Peyer's patch (tissue), 4 donors: ENCODE measurements around the gene ZNF330.

Experiments used
- POLR2A ChIP-seq, 2 donors: fragments of 450-650 bp; IDR thresholded peaks; one replicate each; pipeline ENCODE4 v1.5.1; 2017; ENCODE audit warnings: antibody characterized with exemption in 2 of 2, mild to moderate bottlenecking in 2 of 2, moderate library complexity in 2 of 2
- TF ChIP-seq, protein P1 (sequence below), 6 experiments: fragments of 450-650 bp in 4 of 6; fragments of 200-600 bp in 2 of 6; sonication (generic) in 1 of 6; IDR thresholded peaks; one replicate each; pipeline ENCODE4 v1.5.1; 2017 to 2019; ENCODE audit warnings: antibody characterized with exemption in 6 of 6, mild to moderate bottlenecking in 3 of 6, moderate library complexity in 1 of 6

DNA sequence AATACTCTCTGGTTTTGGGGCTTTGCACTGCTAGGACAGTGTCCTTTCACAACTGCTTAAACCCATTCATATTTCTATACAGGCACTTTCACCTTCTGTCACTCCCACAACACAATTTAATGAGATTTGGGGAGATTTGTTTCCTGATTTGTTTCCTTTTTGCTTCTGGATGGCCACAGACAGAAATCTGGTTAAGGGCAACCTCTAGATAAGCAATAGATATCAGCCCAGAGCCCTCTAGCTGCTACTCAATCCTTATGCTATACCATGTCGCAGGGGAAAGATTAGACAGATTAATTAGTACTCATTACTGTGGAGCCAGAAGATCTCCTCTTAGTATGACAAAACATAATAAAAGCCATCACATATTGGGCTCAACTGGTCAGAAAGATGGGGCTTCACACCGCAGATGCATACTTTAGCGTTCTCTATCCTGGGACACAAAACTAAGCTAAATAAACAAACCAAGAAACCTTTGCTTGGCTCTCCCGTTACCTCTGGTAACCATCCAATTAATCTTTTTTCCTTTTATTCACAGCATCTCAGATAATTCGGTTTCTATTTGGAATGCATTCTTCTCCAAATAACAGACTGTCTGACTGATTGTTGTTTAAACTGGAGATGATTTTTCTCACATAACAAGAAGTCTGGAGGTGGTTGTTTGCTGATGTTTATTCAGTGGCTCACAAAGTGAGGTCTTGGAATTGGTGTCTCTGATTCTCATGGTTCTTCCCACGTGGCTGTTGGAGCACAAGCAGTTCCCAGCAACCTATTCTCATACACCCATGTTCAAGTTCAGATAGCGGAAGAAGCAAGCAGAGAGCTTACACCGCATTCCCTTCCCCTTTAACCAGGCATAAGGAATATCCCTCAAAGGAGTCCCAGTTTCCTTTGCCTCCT lies 41.0 kb upstream of the ZNF330 start:
- TF ChIP-seq POLR2A (IDR thresholded peaks at IDR 0.05): no peak
- TF ChIP-seq, protein P1, sequence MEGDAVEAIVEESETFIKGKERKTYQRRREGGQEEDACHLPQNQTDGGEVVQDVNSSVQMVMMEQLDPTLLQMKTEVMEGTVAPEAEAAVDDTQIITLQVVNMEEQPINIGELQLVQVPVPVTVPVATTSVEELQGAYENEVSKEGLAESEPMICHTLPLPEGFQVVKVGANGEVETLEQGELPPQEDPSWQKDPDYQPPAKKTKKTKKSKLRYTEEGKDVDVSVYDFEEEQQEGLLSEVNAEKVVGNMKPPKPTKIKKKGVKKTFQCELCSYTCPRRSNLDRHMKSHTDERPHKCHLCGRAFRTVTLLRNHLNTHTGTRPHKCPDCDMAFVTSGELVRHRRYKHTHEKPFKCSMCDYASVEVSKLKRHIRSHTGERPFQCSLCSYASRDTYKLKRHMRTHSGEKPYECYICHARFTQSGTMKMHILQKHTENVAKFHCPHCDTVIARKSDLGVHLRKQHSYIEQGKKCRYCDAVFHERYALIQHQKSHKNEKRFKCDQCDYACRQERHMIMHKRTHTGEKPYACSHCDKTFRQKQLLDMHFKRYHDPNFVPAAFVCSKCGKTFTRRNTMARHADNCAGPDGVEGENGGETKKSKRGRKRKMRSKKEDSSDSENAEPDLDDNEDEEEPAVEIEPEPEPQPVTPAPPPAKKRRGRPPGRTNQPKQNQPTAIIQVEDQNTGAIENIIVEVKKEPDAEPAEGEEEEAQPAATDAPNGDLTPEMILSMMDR (IDR thresholded peaks at IDR 0.05): no peak
